GM20431 (cell line): Measurements from ENCODE around the gene SNAP25.

ENCODE experiments used
- in situ Hi-C: fragments of 300-500 bp; cut with MseI, MboI; formaldehyde crosslinking; loops from one replicate; pipeline ENCODE4 v1.15.0; 2020; ENCODE audit warnings: low sequenced_read_pairs; ENCODE audit not compliant: unreplicated experiment

SNAP25 gene

DNA sequence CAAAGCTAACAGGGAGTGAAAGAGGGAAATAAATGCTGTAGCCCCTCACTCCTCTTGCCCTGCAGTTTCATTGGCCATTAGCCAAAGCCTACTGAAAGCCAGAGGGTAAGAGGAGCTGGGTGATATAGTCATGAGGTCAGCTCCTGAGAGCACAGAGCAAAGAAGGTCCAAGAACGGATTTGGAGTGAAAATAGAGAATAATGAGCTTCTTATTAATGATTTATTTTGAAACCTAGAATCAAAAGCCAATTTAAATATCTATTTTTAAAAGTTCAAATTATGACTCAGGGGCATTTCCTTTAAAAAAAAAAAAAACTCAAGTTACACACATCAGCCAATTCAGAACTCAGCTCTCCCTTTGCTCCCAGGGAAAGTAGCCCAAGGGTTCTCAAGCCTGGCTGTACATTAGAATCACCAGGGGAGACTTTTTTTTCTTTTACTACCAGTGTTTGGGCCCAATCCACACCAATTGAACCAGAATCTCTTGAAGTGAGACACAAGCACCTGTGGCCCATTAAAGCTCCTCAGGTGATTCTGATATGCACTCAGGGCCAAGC is 79.1 kb downstream of the SNAP25 start:
- in situ Hi-C loops, result no loop called here

DNA sequence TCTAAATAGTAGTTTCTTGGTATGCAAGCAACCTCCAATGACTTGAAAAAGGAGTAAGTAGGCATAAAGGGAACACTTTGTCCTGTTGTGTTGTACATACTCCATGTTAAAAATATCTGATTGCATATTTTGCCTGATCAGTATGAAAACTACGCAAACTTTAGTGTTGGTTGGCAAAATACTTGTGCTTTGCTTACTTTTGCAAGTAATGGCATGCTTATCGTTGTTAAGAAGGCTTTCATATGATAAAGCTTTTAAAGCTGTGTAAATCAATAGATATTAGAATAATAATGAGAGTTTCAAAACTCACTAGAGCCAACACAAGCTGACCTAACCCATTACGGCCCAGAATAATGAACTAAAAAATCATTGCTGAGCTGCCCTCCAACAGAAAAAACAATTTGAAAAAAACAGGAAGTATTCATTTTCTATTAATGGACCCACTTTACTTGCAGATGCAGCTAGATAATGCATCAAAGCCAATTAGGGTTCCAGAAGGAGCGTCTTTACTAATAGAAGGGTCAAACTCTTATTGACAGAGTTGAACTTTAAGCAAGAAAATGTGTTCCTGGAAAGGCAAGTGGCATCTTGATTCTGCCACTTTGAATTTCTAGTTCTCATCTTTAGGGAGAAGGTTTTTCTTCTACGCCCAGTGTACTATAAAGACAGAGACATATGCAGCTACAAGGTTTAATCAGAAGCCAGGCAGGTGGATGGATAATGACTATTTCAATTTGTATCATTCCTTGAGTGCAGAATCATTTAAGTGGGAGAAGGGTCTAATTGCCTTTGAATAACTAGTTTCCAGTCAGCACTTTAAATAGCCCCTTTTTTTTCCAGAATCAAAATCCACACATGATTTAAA is 82.2 kb downstream of the SNAP25 start:
- in situ Hi-C loops, result no loop called here

DNA sequence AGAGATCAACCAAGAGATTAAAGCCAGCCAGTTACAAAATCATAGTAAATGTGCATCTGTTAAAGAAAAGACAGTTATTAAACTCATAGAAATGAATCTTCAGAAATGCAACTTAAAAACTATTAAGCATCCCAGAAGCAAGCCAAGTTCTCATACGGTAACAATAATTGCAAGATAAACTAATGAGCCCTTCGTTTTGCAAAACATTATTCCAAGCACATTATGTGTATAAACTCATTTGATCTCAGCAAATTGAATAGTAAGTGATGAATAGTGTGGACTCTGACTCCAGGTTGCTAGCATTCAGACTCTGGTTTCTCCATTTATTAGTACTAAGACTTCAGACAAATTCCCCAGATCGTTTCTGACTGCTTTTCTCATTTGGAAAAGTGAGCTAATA is 85.2 kb downstream of the SNAP25 start:
- in situ Hi-C loops, result no loop called here

DNA sequence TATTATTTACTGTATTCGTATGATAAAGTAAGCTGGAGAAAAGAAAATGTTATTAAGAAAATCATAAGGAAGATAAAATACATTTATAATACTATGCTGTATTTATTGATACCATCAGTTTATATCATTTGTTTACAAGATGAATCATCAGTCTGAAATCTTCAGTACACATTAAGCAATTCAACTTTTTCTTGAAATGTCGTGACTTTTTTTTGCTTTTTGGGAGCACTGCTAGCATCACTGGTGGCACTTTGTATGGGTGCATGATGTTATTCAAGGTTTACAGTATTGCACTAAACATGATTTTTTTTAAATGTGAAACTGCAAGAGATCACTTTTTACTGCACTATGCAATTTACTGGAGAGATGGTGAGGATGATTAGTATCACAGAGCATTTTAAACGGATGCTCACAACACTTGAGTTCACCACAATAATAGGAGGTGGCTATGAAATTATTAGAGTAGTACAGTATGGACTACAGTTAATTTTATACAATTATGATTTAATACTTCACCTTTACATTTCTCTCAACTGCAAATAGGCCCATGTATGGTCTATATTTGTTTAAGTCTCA is 85.9 kb downstream of the SNAP25 start:
- in situ Hi-C loops, result no loop called here

DNA sequence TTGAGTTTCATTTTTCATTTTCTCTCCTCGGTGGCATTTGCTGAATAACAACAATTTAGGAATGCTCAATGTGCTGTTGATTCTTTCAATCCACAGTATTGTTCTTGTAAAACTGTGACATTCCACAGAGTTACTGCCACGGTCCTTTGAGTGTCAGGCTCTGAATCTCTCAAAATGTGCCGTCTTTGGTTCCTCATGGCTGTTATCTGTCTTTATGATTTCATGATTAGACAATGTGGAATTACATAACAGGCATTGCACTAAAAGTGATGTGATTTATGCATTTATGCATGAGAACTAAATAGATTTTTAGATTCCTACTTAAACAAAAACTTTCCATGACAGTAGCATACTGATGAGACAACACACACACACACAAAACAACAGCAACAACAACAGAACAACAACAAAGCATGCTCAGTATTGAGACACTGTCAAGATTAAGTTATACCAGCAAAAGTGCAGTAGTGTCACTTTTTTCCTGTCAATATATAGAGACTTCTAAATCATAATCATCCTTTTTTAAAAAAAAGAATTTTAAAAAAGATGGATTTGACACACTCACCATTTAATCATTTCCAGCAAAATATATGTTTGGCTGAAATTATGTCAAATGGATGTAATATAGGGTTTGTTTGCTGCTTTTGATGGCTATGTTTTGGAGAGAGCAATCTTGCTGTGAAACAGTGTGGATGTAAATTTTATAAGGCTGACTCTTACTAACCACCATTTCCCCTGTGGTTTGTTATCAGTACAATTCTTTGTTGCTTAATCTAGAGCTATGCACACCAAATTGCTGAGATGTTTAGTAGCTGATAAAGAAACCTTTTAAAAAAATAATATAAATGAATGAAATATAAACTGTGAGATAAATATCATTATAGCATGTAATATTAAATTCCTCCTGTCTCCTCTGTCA is 88.1 kb downstream of the SNAP25 start:
- in situ Hi-C loops, result no loop called here

DNA sequence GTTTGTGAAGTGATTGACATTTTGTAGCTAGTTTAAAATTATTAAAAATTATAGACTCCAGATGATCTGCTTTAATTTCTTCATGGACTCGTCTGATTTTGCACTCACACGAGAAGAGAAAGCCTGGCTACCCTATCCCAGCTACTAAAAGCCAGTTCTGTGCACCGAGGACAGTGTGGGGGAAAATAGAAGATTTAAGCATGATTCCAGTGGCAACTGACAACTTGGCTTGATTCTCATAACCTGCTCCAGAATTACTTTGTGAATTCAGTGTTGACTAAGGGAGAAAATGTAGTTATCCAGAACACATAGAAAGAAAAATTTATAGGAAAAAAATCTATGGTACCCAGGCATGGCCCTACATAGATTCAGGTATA is 88.7 kb downstream of the SNAP25 start:
- in situ Hi-C loops, result no loop called here

DNA sequence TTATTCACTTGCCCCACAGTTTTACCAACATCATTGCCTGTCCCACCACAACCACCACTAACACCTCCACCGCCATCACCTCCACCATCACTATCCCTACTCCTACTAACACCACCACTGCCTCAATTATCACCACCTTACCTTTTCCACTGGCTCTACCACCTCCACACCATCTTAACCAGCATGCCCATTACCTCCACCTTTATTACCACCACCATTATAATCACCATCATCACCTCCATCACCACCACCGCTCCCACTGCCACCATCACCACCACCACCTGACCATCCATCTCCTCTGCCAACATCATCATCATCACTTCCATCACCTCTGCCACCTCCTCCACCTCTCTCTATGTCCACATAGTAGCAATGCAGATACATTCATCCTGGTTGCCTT is 90.0 kb downstream of the SNAP25 start:
- in situ Hi-C loops, result no loop called here

DNA sequence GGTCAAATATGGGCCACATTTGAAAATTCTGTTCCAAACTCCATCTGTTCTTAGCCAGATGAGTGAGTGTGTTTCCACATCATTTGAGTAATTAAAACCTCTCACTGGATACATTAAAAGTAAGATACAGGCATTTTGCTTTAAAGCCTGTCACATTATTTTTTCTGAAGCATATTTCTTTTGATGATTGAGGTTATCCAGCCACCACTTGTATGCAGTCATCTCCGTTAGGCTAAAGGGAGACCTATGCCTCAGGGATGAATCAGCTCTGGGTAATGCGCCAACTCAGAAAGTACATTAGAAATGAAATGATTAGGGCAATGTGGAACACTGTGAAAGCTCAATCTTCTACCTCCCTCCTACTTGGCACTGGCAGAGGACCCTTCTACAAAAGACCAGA is 90.7 kb downstream of the SNAP25 start:
- in situ Hi-C loops, result no loop called here

DNA sequence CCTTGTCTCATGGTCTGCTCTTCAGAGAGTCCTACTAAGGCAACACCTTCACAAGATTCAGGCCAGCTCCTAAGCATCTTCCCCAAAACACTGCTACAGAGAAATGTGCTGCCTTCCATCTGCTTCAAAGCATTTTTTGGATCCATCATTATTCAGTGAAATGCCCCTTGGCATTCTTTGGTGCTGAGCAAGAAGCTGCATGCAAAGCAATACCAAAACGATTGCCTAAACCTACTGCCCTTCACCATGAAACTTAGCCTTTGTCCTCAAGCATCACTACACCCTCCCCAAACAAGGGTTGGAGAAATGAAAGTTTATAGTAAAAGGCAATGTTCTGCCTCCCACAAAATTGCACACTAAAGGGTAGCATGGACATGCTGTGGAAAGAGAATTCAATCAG is 93.5 kb downstream of the SNAP25 start:
- in situ Hi-C loops, result no loop called here

DNA sequence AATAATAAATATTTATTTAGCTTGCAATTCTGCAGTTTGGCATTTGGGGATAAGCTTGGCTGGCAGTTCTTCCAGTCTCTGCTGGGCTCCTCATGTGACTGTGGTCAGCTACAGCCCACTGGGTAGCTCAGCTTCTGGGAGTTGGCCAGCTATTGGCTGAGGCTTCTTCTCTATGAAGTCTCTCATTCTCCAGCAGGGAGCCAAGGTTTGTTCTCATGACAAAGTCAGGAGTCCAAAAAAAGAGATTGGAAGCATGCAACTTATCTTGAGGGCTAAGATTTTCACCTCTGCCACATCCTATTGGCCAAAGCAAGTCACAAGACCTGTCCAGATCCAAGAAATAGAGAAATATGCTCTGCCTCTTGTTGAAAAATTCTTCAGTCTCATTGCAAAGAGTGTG is 94.6 kb downstream of the SNAP25 start:
- in situ Hi-C loops, result no loop called here

DNA sequence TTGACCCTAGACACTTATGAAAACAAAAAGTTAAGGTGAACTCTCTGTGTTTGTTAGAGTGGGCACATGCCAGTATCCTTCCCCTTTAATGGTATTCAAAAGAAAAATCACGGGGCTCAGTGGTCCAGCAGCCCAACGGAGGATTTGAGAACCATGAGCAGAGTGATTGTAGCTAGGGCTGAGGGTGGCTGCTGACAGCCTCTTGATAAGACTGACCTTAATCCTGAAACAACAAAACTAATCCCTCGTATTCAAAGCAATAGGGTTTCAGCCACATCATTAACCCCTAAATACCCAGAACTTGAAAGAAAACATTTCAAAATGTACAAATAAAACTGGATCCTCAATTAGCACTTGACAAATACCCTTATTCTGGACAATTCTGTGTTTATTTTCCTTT is 95.1 kb downstream of the SNAP25 start:
- in situ Hi-C loops, result no loop called here

DNA sequence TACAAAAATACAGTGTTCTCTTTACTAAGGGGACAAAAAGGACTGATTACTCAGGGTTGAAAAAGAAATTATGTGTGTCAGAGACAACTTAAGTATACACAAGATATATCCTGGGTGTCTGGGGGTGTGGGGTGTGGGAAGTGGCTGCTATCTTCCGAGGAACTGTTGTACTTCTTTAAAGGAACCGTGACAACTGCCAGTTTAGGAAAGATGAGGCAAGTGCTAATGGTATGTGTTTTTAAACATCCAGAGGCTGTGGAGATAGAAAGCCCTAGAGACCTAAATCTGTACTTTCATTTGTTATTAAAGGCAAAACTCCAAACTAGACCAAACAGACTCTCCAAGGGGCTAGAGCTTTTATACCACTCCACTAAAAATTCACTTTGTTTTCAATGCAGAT is 95.6 kb downstream of the SNAP25 start:
- in situ Hi-C loops, result no loop called here

DNA sequence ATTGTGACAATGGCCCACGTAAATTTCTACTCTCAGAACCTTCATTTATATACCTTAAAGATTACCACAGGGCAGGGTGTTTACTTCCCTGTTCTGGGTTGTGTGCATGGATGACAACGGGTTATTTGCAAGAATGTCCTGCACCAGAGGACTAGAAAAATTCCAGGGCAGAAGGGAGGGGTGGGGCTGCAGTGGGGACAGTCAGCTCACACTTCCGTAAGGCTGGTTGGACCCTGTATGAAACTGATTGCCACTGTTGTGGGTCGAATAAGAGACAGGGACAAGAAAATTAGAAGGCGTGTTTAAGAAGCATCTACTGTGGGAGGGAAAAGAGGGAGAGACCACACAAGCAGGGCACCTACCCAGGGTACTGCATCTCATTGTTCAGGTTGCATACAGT is 96.5 kb downstream of the SNAP25 start:
- in situ Hi-C loops, result no loop called here

DNA sequence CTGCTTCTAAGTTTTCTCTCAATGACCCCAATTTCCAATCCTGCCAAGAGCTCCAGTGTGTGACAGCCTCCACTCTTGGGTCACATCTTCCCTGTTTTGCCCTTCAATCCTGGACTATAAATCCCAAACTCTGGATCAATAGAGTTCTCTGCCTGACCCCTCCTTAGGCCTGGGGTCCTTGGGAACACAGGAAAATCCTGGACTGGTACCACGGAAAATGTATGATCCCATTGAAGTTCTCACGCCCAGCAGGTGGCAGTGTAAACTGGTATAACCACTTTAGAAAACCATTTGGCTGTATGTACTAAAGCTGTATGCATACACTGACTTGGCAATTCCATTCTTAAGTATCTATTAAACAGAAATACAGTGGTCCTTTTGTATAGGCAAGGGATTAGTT is 98.0 kb downstream of the SNAP25 start:
- in situ Hi-C loops, result no loop called here

DNA sequence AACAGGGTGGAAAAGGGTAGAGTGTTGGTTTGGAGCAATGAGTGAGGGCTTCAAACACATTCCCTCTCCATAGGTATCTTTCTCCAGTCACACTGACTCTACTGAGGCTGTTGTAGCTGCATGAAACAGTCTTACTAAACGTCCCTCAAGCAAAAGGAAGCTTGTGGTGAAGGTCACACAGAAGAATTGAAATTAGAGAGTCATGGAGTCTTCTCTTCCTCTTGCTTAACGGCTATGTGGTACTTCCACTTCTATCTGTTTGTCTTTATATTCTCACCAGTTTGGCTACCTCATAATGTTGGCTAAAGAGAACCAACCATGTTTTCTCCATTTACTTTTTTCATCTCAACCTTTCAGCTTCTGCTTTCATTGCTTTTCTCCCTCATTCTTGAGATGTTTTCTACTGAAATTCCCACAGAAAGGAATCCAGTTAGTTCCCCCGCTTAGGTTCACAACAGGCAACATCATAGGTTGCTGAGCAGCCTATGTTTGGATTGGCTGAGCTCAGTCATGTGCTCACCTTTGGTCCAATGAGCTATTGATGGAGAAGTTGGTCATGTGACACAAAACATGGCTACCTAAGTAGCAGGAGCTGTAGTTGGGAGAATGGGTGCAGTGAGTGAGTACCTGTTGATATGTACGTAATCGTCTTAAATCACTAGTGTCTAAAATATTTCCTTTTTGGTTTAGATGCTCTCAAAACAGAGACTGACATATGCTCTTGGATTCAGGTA is 99.8 kb downstream of the SNAP25 start:
- in situ Hi-C loops, result no loop called here

DNA sequence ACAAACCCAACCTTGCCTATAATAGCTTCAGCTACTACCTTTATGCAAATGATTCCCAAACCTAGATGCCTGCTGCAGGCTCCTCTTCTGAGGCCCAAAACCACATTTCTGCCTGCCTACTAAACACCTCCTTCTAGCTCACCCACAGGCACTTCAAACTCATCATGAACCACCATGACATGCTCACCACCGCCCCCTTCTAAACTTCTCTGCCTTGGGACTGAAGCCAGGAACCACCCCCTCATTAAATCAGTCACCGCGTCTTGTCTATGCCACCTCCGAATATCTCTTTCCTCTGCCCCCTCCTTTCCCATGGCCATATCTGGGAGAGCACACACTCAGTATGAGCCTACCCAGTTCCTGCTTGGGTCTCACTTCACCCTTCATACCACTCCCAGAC is 101.2 kb downstream of the SNAP25 start:
- in situ Hi-C loops, result no loop called here

DNA sequence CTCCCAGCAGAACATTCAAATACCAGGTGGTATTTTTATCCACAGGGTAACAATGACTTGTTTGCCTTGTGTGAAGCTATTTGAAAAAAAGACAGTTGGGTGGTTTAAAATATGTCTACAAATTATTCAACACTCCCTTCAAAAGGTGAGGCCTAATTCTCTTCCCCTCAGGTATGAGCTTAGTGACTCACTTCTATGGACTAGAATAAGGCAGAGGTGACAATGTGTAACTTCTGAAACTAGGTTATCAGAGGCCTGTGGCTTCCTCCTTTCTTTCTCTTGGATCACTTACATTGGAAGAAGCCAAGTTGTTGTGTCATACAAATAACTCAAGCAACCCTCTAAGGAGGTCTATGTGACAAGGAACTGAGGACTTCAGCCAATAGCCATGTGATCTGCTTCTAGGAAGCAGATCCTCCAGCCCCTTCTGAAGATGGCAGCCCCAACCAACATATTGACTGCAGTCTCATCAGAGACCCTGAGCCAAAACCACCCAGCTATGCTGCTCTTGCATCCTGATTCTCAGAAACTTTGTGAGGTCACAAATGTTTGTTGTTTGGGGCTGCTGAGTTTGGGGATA is 102.6 kb downstream of the SNAP25 start:
- in situ Hi-C loops, result no loop called here

DNA sequence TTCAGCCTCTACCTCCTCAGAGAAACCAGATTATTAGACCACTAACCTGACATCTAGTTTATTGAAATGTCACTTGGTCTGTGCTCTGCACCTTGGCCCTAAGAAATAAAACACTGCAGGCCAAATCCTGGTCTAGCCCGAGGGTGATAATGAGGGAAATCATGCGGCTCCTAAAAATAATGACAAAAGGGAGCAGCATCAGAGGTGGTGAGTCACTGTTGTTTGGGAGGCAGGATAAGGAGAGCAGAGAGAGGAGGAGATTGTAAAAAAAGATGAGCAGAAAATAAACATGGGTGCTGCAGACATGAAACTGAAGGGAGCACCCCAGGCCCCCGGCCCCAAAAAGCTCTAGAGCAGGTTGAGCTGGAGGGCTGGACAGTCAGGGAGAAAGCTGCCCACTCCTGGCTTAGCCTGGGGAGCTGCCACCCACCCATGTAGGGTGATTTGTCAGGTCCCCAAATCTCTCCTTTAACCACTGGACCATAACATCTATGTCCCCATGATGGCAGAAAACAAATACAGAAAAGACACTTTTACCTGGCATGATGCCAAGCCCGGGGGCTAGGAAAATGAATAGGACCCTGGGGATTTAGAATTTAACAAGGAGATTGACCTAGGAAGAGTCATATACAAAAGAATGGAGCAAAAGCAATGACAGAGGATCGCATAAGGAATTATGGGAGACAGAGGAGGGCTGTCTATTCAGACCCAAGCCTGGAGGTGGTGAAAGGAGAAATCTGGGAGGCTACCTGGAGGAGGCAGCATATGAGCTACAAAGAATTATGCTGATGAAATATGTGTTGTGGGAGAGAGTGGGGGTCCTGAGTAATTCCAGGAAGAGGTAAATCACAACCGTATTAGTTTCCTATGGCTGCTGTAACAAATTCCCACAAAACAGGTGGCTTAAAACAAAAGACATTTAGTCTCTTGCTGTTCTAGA is 103.7 kb downstream of the SNAP25 start:
- in situ Hi-C loops, result no loop called here

DNA sequence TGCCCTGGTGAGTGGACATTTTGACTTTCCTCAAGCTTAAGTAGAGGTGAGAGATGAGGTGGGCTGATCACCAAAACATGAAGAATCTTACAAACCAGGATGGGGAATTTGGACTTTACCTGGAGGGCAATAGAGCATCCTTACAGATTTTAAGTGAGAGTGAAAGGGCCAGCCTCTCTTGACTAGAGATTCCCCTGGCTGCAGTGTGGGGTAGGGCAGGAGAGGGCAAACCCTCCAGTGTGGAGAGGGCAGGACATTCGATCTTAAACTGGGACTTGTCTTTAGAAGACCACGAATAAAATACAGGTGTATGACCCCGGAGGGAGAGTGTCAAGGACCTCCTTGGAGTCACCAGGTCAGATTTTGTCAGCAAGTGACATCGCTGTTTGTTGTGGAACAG is 105.1 kb downstream of the SNAP25 start:
- in situ Hi-C loops, result no loop called here
